Prostate gland (tissue), 2 donors: ENCODE measurements around the gene HOXA13.

ENCODE experiments used
- POLR2A ChIP-seq: fragments of 450-650 bp; IDR thresholded peaks from one replicate; pipeline ENCODE4 v1.6.1; 2016; ENCODE audit warnings: antibody characterized with exemption, mild to moderate bottlenecking
- POLR2AphosphoS5 ChIP-seq: sonication (generic); formaldehyde crosslinking; IDR thresholded peaks from one replicate; pipeline ENCODE4 v1.6.1; 2017; ENCODE audit warnings: antibody characterized with exemption
- TF ChIP-seq, protein P1 (sequence below), 4 experiments: fragments of 200-600 bp in 2 of 4; fragments of 450-650 bp in 2 of 4; sonication (generic) in 2 of 4; IDR thresholded peaks; 1 replicate in 3 of 4; 2 replicates in 1 of 4; pipeline ENCODE4 v1.5.1; 2016 to 2019; ENCODE audit warnings: antibody characterized with exemption in 4 of 4, mild to moderate bottlenecking in 2 of 4, moderate library complexity in 2 of 4

DNA sequence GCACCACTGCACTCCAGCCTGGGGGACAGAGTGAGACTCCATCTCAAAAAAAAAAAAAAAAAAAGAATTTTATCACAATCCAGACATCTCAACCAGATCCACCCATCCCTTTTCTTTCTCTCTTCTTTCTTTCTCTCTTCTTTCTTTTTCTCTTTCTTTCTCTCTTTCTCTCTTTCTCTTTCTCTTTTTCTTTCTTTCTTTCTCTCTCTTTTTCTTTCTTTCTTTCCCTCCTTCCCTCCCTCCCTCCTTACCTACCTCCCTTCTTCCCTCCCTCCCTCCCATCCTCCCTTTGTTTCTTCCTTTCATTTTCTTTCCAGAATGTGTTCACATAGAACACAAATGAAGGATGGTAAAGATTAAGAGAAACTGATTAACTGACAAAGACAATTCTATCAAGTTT, 18.1 kb upstream of the HOXA13 start:
- TF ChIP-seq, protein P1, sequence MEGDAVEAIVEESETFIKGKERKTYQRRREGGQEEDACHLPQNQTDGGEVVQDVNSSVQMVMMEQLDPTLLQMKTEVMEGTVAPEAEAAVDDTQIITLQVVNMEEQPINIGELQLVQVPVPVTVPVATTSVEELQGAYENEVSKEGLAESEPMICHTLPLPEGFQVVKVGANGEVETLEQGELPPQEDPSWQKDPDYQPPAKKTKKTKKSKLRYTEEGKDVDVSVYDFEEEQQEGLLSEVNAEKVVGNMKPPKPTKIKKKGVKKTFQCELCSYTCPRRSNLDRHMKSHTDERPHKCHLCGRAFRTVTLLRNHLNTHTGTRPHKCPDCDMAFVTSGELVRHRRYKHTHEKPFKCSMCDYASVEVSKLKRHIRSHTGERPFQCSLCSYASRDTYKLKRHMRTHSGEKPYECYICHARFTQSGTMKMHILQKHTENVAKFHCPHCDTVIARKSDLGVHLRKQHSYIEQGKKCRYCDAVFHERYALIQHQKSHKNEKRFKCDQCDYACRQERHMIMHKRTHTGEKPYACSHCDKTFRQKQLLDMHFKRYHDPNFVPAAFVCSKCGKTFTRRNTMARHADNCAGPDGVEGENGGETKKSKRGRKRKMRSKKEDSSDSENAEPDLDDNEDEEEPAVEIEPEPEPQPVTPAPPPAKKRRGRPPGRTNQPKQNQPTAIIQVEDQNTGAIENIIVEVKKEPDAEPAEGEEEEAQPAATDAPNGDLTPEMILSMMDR (IDR thresholded peaks at IDR 0.05), result no peak
- TF ChIP-seq POLR2AphosphoS5 (no peak), POLR2A (no peak)
